Ishikawa (cell line): Measurements from ENCODE around the gene SULT4A1.

Experiments
- CEBPB ChIP-seq: IDR thresholded peaks from 2 replicates; pipeline ENCODE4 v1.6.1; 2012
- CREB1 ChIP-seq: IDR thresholded peaks from 2 replicates; pipeline ENCODE4 v1.6.1; 2012; ENCODE audit warnings: low read depth
- EGR1 ChIP-seq: IDR thresholded peaks from 2 replicates; pipeline ENCODE4 v1.6.1; 2012
- EP300 ChIP-seq: IDR thresholded peaks from 2 replicates; pipeline ENCODE4 v1.6.1; 2012; ENCODE audit warnings: borderline replicate concordance
- FOXM1 ChIP-seq: IDR thresholded peaks from 2 replicates; pipeline ENCODE4 v1.6.1; 2012; ENCODE audit warnings: low read depth, borderline replicate concordance
- MAX ChIP-seq: IDR thresholded peaks from 2 replicates; pipeline ENCODE4 v1.6.1; 2012
- NFIC ChIP-seq: IDR thresholded peaks from 2 replicates; pipeline ENCODE4 v1.6.1; 2012
- RAD21 ChIP-seq: IDR thresholded peaks from 2 replicates; pipeline ENCODE4 v1.6.1; 2012; ENCODE audit warnings: low read depth
- REST ChIP-seq: IDR thresholded peaks from 2 replicates; pipeline ENCODE4 v1.6.1; 2012; ENCODE audit warnings: low read depth, mild to moderate bottlenecking
- TAF1 ChIP-seq: IDR thresholded peaks from 2 replicates; pipeline ENCODE4 v1.6.1; 2012; ENCODE audit warnings: low read depth, mild to moderate bottlenecking
- TCF12 ChIP-seq: IDR thresholded peaks from 2 replicates; pipeline ENCODE4 v1.6.1; 2012; ENCODE audit warnings: low read depth
- TEAD4 ChIP-seq: IDR thresholded peaks from 2 replicates; pipeline ENCODE4 v1.6.1; 2012
- USF1 ChIP-seq: IDR thresholded peaks from 2 replicates; pipeline ENCODE4 v1.6.1; 2012
- YY1 ChIP-seq: IDR thresholded peaks from 2 replicates; pipeline ENCODE4 v1.6.1; 2012; ENCODE audit warnings: low read depth
- ZBTB7A ChIP-seq: IDR thresholded peaks from 2 replicates; pipeline ENCODE4 v1.6.1; 2012; ENCODE audit warnings: low read depth

The SULT4A1 gene

GRCh38 chr22:43827003-43827735, 35.1 kb downstream of the SULT4A1 start:
- TF ChIP-seq NFIC, result no peak
- TF ChIP-seq RAD21, result no peak
- TF ChIP-seq MAX, result no peak
- no peak for TF ChIP-seq ZBTB7A
- no peak for TF ChIP-seq FOXM1
- TF ChIP-seq CREB1, result no peak
- TF ChIP-seq TEAD4, result no peak
- no peak for TF ChIP-seq TAF1
- TF ChIP-seq EGR1, result no peak
- no peak for TF ChIP-seq CEBPB
- no peak for TF ChIP-seq USF1
- no peak for TF ChIP-seq TCF12
- TF ChIP-seq REST, result no peak
- no peak for TF ChIP-seq EP300
- TF ChIP-seq YY1, result no peak

- TF ChIP-seq CREB1, result no peak
- TF ChIP-seq TAF1, result no peak
- no peak for TF ChIP-seq FOXM1
- TF ChIP-seq RAD21, result peak; percentile 43
- no peak for TF ChIP-seq EP300
- no peak for TF ChIP-seq ZBTB7A
- TF ChIP-seq YY1, result no peak
Observed at GRCh38 chr22:43826142-43827002, 35.9 kb downstream of the SULT4A1 start.

GRCh38 chr22:43825651-43826050, 36.7 kb downstream of the SULT4A1 start:
- TF ChIP-seq NFIC, result no peak
- TF ChIP-seq TCF12, result no peak
- TF ChIP-seq ZBTB7A, result no peak
- no peak for TF ChIP-seq FOXM1
- TF ChIP-seq CREB1, result no peak
- TF ChIP-seq TEAD4, result no peak
- TF ChIP-seq RAD21, result no peak
- TF ChIP-seq CEBPB, result no peak
- no peak for TF ChIP-seq YY1
- no peak for TF ChIP-seq REST
- no peak for TF ChIP-seq MAX
- no peak for TF ChIP-seq EGR1
- TF ChIP-seq EP300, result no peak
- no peak for TF ChIP-seq USF1
- TF ChIP-seq TAF1, result no peak

GRCh38 chr22:43824724-43825420, 37.4 kb downstream of the SULT4A1 start:
- TF ChIP-seq ZBTB7A (no peak), EP300 (no peak), CEBPB (no peak), TCF12 (no peak), TEAD4 (no peak), FOXM1 (no peak), MAX (no peak), NFIC (no peak), YY1 (no peak), CREB1 (no peak), REST (no peak), USF1 (no peak), RAD21 (no peak)
